ENCODE results near the gene AP5S1. TPM values are rescaled to one million over a fixed set of nuclear protein-coding genes. Genes with fewer than 3 reads are reported as not detected.

AP5S1 gene
- total and polyA plus RNA-seq, 2 of the 13 experiments (the other 11 are each of a cell fraction or from before 2014, with no cell fraction given): 7.9 to 23.2 TPM

GRCh38 chr20:3775457-3776108, 44.8 kb upstream of the AP5S1 start:
- FAIRE-seq: no peak
- no peak for TF ChIP-seq ZNF3 (CRISPR knock-in tag; IDR thresholded peaks at IDR 0.05)
- TF ChIP-seq ZNF839 (CRISPR knock-in tag; IDR thresholded peaks at IDR 0.05; ENCODE audit: borderline replicate concordance): no peak
- no peak for TF ChIP-seq ZNF451 (CRISPR knock-in tag; IDR thresholded peaks at IDR 0.05)
- TF ChIP-seq EEA1 (CRISPR knock-in tag; IDR thresholded peaks at IDR 0.05; ENCODE audit: borderline replicate concordance): no peak
- no peak for TF ChIP-seq IRF1 (CRISPR knock-in tag; IDR thresholded peaks at IDR 0.05; ENCODE audit: low read depth)
- no peak for TF ChIP-seq PCBP2 (optimal IDR thresholded peaks at IDR 0.05; ENCODE audit: low read depth, low read length, poor library complexity, severe bottlenecking)
- TF ChIP-seq PTBP1 (IDR thresholded peaks at IDR 0.05; ENCODE audit: low read depth, low read length, poor library complexity, severe bottlenecking): no peak
- TF ChIP-seq KAT8 (CRISPR knock-in tag; IDR thresholded peaks at IDR 0.05): no peak
- TF ChIP-seq RAD21 (CRISPR knock-in tag; IDR thresholded peaks at IDR 0.05): no peak
- no peak for TF ChIP-seq MED8 (CRISPR knock-in tag; IDR thresholded peaks at IDR 0.05; ENCODE audit: insufficient replicate concordance)
- TF ChIP-seq IRF2 (CRISPR knock-in tag; IDR thresholded peaks at IDR 0.05): no peak
- no peak for TF ChIP-seq ZNF670 (CRISPR knock-in tag; IDR thresholded peaks at IDR 0.05; ENCODE audit: borderline replicate concordance)
- no peak for TF ChIP-seq FOXK2 (IDR thresholded peaks at IDR 0.05)
- TF ChIP-seq ZFP37 (CRISPR knock-in tag; IDR thresholded peaks at IDR 0.05; ENCODE audit: borderline replicate concordance): no peak
- TF ChIP-seq ZNF318 (CRISPR knock-in tag; IDR thresholded peaks at IDR 0.05): no peak
- TF ChIP-seq TOPORS (CRISPR knock-in tag; IDR thresholded peaks at IDR 0.05): no peak

More at GRCh38 chr20:3775457-3776108, 44.8 kb upstream of the AP5S1 start:
- in situ Hi-C loops (cut with HindIII; ENCODE audit: extremely low pct_ligation_motif_present, low pct_unique_long_range_greater_than_20kb): no loop called here
- H3K27ac ChIP-seq (ENCODE audit: extremely low read length, insufficient read depth, low read length): no peak overlapping the region
- no peaks in the 10 kb centered on the region for H3K79me2 ChIP-seq (ENCODE audit: insufficient read depth, low read length)
- H4K20me1 ChIP-seq (ENCODE audit: insufficient read depth, low read length): no peaks in the 10 kb centered on the region
- H3K9me3 ChIP-seq (ENCODE audit: low read length): no peaks in the 10 kb centered on the region
- CTCF ChIA-PET (ENCODE audit: low intra/inter-chr PET ratio, low total read pairs): no interaction called here
- POLR2A ChIA-PET: no interaction called here
- no peak for ATAC-seq
- H3K4me2 ChIP-seq (ENCODE audit: low read depth, low read length): no peak overlapping the region
- no peak overlapping the region for H3K4me3 ChIP-seq (replicated peaks in 1 of 3; ENCODE audit: insufficient read depth in 1 of 3, low read depth in 2 of 3, low read length in 3 of 3)
- DNase-seq (ENCODE audit: low spot score): no peak
- 3% methylated on average over 3 of the region's 4 CpGs for WGBS (ENCODE audit: low lambda C conversion rate)
- H3K9ac ChIP-seq (ENCODE audit: insufficient read depth, low read depth, low read length): no peak overlapping the region
- peaks cover 2 to 36% of the 10 kb centered on the region in 2 experiments for H3K27me3 ChIP-seq (ENCODE audit: control insufficient read depth in 1 of 2, insufficient read depth in 2 of 2, low read length in 2 of 2)
- peaks cover 36% of the 10 kb centered on the region for H3K4me1 ChIP-seq (ENCODE audit: insufficient read depth, low read length)
- H3K36me3 ChIP-seq (replicated peaks in 1 of 2; ENCODE audit: control insufficient read depth in 1 of 2, insufficient read depth in 2 of 2, low read length in 2 of 2): no peaks in the 10 kb centered on the region
- no TSS peak for BruUV-seq (replicated peaks)
- intact Hi-C loops (cut with micrococcal nuclease; ENCODE audit: unreplicated experiment): no loop called here
- no peak overlapping the region for H2AFZ ChIP-seq (ENCODE audit: low read length)

Measured in HepG2 (cell line).